Endothelial cell of umbilical vein (primary cell): Measurements from ENCODE around the gene SPATA7.

Experiments used
- CTCF ChIP-seq, 2 donors: IDR thresholded peaks; 1 replicate in 1 of 2; 2 replicates in 1 of 2; pipeline ENCODE4 v1.5.1; 2011; ENCODE audit warnings: low read length in 2 of 2, mild to moderate bottlenecking in 2 of 2, moderate library complexity in 2 of 2, control low read depth in 1 of 2, inconsistent platforms in 1 of 2, low read depth in 1 of 2; ENCODE audit not compliant: insufficient read depth in 1 of 2; ENCODE audit errors: extremely low read depth in 1 of 2
- EZH2 ChIP-seq: IDR thresholded peaks from 2 replicates; pipeline ENCODE4 v1.6.1; 2012; ENCODE audit warnings: borderline replicate concordance, low read depth, mild to moderate bottlenecking, moderate library complexity, low read length, inconsistent platforms; ENCODE audit not compliant: severe bottlenecking
- GATA2 ChIP-seq: IDR thresholded peaks from 2 replicates; pipeline ENCODE4 v1.7.0; 2011; ENCODE audit warnings: low read depth, mild to moderate bottlenecking, moderate library complexity, mixed read lengths, low read length; ENCODE audit not compliant: insufficient read length, insufficient read depth
- JUN ChIP-seq: IDR thresholded peaks from 2 replicates; pipeline ENCODE4 v1.6.1; 2011; ENCODE audit warnings: borderline replicate concordance, low read depth; ENCODE audit not compliant: insufficient read length, insufficient read depth
- POLR2A ChIP-seq: IDR thresholded peaks from 2 replicates; pipeline ENCODE4 v1.6.1; 2012; ENCODE audit warnings: low read depth, mild to moderate bottlenecking, control low read depth, low read length
- POLR2AphosphoS5 ChIP-seq: IDR thresholded peaks from 2 replicates; pipeline ENCODE4 v1.6.1; 2012; ENCODE audit warnings: low read depth, mild to moderate bottlenecking, control low read depth, low read length, moderate library complexity; ENCODE audit not compliant: insufficient read depth

- no peak for TF ChIP-seq CTCF (IDR thresholded peaks at IDR 0.05; ENCODE audit: extremely low read depth in 1 of 2, insufficient read depth in 1 of 2, low read depth in 1 of 2, low read length in 2 of 2)
- TF ChIP-seq EZH2, result no peak
- no peak for TF ChIP-seq POLR2AphosphoS5
- no peak for TF ChIP-seq POLR2A
- no peak for TF ChIP-seq GATA2
- no peak for TF ChIP-seq JUN
Measured at GRCh38 chr14:88421286-88421685, 35.8 kb downstream of the SPATA7 start.
